HEK293 (cell line): ENCODE data around the gene UGT2A1.

Experiments used
- CTCF ChIA-PET: fragments of 350-600 bp; formaldehyde crosslinking; extraction: SDS; loops from one replicate; lab custom pipeline; 2021; ENCODE audit warnings: antibody characterized with exemption; lab: Yijun Ruan, JAX
- POLR2A ChIA-PET: fragments of 300-600 bp; formaldehyde crosslinking; extraction: SDS; loops from one replicate; lab custom pipeline; 2020; ENCODE audit warnings: antibody characterized with exemption, inconsistent platforms; lab: Yijun Ruan, JAX
- H3K27ac ChIP-seq: fragments of 200-500 bp; sonication (Bioruptor generic); 2 replicates; pipeline ENCODE4 v1.5.1; 2014; ENCODE audit warnings: low read depth, low read length, control low read depth, inconsistent platforms; ENCODE audit errors: extremely low read depth
- H3K36me3 ChIP-seq, 2 experiments: fragments of 200-500 bp in 1 of 2; sonication (Bioruptor generic) in 1 of 2; 1 replicate in 1 of 2; 2 replicates in 1 of 2; pipeline ENCODE4 v1.5.1; 2014 to 2017; ENCODE audit warnings: inconsistent platforms in 2 of 2, low read length in 2 of 2; ENCODE audit not compliant: control insufficient read depth in 2 of 2, insufficient read depth in 1 of 2
- H3K4me1 ChIP-seq: fragments of 200-500 bp; sonication (Bioruptor generic); 2 replicates; pipeline ENCODE4 v1.5.1; 2014; ENCODE audit warnings: mild to moderate bottlenecking, low read length, inconsistent platforms; ENCODE audit not compliant: control insufficient read depth, insufficient read depth
- H3K4me3 ChIP-seq: 2 replicates; pipeline ENCODE4 v1.5.1; 2011; ENCODE audit warnings: low read depth, mild to moderate bottlenecking, control low read depth, low read length, moderate library complexity
- H3K9me3 ChIP-seq: fragments of 200-500 bp; sonication (Bioruptor generic); 2 replicates; pipeline ENCODE4 v1.5.1; 2014; ENCODE audit warnings: low read depth, low read length, inconsistent platforms; ENCODE audit not compliant: control insufficient read depth, insufficient read depth
- ATF2 ChIP-seq: fragments of 450-650 bp; formaldehyde crosslinking; IDR thresholded peaks from 2 replicates; pipeline ENCODE4 v1.5.1; 2016; ENCODE audit warnings: missing biosample characterization, missing genetic modification characterization, low read depth
- KLF16 ChIP-seq: fragments of 450-650 bp; formaldehyde crosslinking; IDR thresholded peaks from 2 replicates; pipeline ENCODE4 v1.5.1; 2017; ENCODE audit warnings: missing biosample characterization, missing genetic modification characterization
- REPIN1 ChIP-seq: fragments of 450-650 bp; formaldehyde crosslinking; IDR thresholded peaks from 2 replicates; pipeline ENCODE4 v1.5.1; 2017; ENCODE audit warnings: missing biosample characterization, missing genetic modification characterization, low read depth
- YY2 ChIP-seq: fragments of 450-650 bp; formaldehyde crosslinking; IDR thresholded peaks from 2 replicates; pipeline ENCODE4 v1.5.1; 2016; ENCODE audit warnings: missing biosample characterization, missing genetic modification characterization
- ZBTB11 ChIP-seq: fragments of 450-650 bp; formaldehyde crosslinking; conservative IDR thresholded peaks from 2 replicates; pipeline ENCODE4 v1.5.1; 2016; ENCODE audit warnings: low read depth, missing biosample characterization, missing genetic modification characterization
- ZBTB20 ChIP-seq: fragments of 450-650 bp; formaldehyde crosslinking; IDR thresholded peaks from 2 replicates; pipeline ENCODE4 v1.5.1; 2016; ENCODE audit warnings: missing biosample characterization, missing genetic modification characterization
- ZNF140 ChIP-seq: fragments of 450-650 bp; formaldehyde crosslinking; IDR thresholded peaks from 2 replicates; pipeline ENCODE4 v1.5.1; 2016; ENCODE audit warnings: missing biosample characterization, missing genetic modification characterization
- ZNF157 ChIP-seq: fragments of 450-650 bp; formaldehyde crosslinking; IDR thresholded peaks from 2 replicates; pipeline ENCODE4 v1.5.1; 2016; ENCODE audit warnings: missing biosample characterization, missing genetic modification characterization
- ZNF16 ChIP-seq: fragments of 450-650 bp; formaldehyde crosslinking; IDR thresholded peaks from 2 replicates; pipeline ENCODE4 v1.5.1; 2016; ENCODE audit warnings: low read depth, missing biosample characterization, missing genetic modification characterization
- ZNF169 ChIP-seq: fragments of 450-650 bp; formaldehyde crosslinking; IDR thresholded peaks from 2 replicates; pipeline ENCODE4 v1.5.1; 2016; ENCODE audit warnings: missing biosample characterization, missing genetic modification characterization
- ZNF19 ChIP-seq: fragments of 450-650 bp; formaldehyde crosslinking; IDR thresholded peaks from 2 replicates; pipeline ENCODE4; 2016; ENCODE audit warnings: missing biosample characterization, missing genetic modification characterization, low read depth
- ZNF248 ChIP-seq: fragments of 450-650 bp; formaldehyde crosslinking; IDR thresholded peaks from 2 replicates; pipeline ENCODE4 v1.5.1; 2017; ENCODE audit warnings: missing biosample characterization, missing genetic modification characterization
- ZNF335 ChIP-seq: fragments of 450-650 bp; formaldehyde crosslinking; conservative IDR thresholded peaks from 2 replicates; pipeline ENCODE4 v1.5.1; 2016; ENCODE audit warnings: missing biosample characterization, missing genetic modification characterization
- ZNF341 ChIP-seq: fragments of 450-650 bp; formaldehyde crosslinking; IDR thresholded peaks from 2 replicates; pipeline ENCODE4; 2016; ENCODE audit warnings: low read depth, missing biosample characterization, missing genetic modification characterization
- ZNF423 ChIP-seq: fragments of 450-650 bp; formaldehyde crosslinking; IDR thresholded peaks from 2 replicates; pipeline ENCODE4 v1.5.1; 2016; ENCODE audit warnings: missing biosample characterization, missing genetic modification characterization
- ZNF426 ChIP-seq: fragments of 450-650 bp; formaldehyde crosslinking; IDR thresholded peaks from 2 replicates; pipeline ENCODE4 v1.5.1; 2017; ENCODE audit warnings: missing biosample characterization, missing genetic modification characterization, mild to moderate bottlenecking, inconsistent platforms, moderate library complexity
- ZNF449 ChIP-seq: fragments of 450-650 bp; formaldehyde crosslinking; IDR thresholded peaks from 2 replicates; pipeline ENCODE4 v1.5.1; 2017; ENCODE audit warnings: missing biosample characterization, mild to moderate bottlenecking, missing genetic modification characterization, moderate library complexity
- ZNF488 ChIP-seq: fragments of 450-650 bp; formaldehyde crosslinking; IDR thresholded peaks from 2 replicates; pipeline ENCODE4 v1.5.1; 2016; ENCODE audit warnings: missing biosample characterization, missing genetic modification characterization
- ZNF561 ChIP-seq: fragments of 450-650 bp; IDR thresholded peaks from 2 replicates; pipeline ENCODE4 v1.5.1; 2018; ENCODE audit warnings: missing biosample characterization, missing genetic modification characterization, borderline replicate concordance
- ZNF571 ChIP-seq: fragments of 450-650 bp; formaldehyde crosslinking; IDR thresholded peaks from 2 replicates; pipeline ENCODE4 v1.5.0; 2017; ENCODE audit warnings: missing biosample characterization, missing genetic modification characterization
- ZNF621 ChIP-seq: fragments of 450-650 bp; formaldehyde crosslinking; IDR thresholded peaks from 2 replicates; pipeline ENCODE4 v1.5.1; 2017; ENCODE audit warnings: missing biosample characterization, missing genetic modification characterization
- ZNF692 ChIP-seq: fragments of 450-650 bp; formaldehyde crosslinking; IDR thresholded peaks from 2 replicates; pipeline ENCODE4 v1.5.1; 2016; ENCODE audit warnings: missing biosample characterization, missing genetic modification characterization
- ZNF747 ChIP-seq: fragments of 450-650 bp; formaldehyde crosslinking; IDR thresholded peaks from 2 replicates; pipeline ENCODE4 v1.5.1; 2016; ENCODE audit warnings: missing biosample characterization, missing genetic modification characterization
- ZNF792 ChIP-seq: fragments of 450-650 bp; formaldehyde crosslinking; IDR thresholded peaks from 2 replicates; pipeline ENCODE4 v1.5.1; 2016; ENCODE audit warnings: missing biosample characterization, missing genetic modification characterization
- ZNF837 ChIP-seq: fragments of 450-650 bp; formaldehyde crosslinking; IDR thresholded peaks from 2 replicates; pipeline ENCODE4 v1.5.1; 2016; ENCODE audit warnings: missing biosample characterization, missing genetic modification characterization

The UGT2A1 gene

GRCh38 chr4:69576251-69576877 is 76.7 kb downstream of the UGT2A1 start:
- H3K27ac ChIP-seq: no peak overlapping the region
- H3K36me3 ChIP-seq: no peaks in the 10 kb centered on the region
- TF ChIP-seq ZNF423 (tag by site-specific recombination): no peak
- TF ChIP-seq ZNF19 (tag by site-specific recombination): no peak
- no peak for TF ChIP-seq YY2 (tag by site-specific recombination)
- no peak for TF ChIP-seq KLF16 (tag by site-specific recombination)
- TF ChIP-seq ZNF488: no peak
- TF ChIP-seq ZNF140 (tag by site-specific recombination): no peak
- TF ChIP-seq REPIN1 (tag by site-specific recombination): no peak
- TF ChIP-seq ZNF561: no peak
- TF ChIP-seq ZNF747 (tag by site-specific recombination): no peak
- no peak for TF ChIP-seq ZNF621 (tag by site-specific recombination)
- no peak for TF ChIP-seq ZNF341 (tag by site-specific recombination)
- TF ChIP-seq ZNF169: no peak
- TF ChIP-seq ZNF157: no peak
- TF ChIP-seq ATF2: no peak
- TF ChIP-seq ZNF449 (tag by site-specific recombination): no peak
- no peak for TF ChIP-seq ZNF792 (tag by site-specific recombination)
- no peak for TF ChIP-seq ZNF426 (tag by site-specific recombination)
- TF ChIP-seq ZBTB20 (tag by site-specific recombination): no peak
- no peak for TF ChIP-seq ZBTB11 (tag by site-specific recombination)
- no peak for TF ChIP-seq ZNF16 (tag by site-specific recombination)
- H3K4me1 ChIP-seq: no peaks in the 10 kb centered on the region
- H3K4me3 ChIP-seq: no peak overlapping the region
- POLR2A ChIA-PET: no interaction called here
- CTCF ChIA-PET: interaction anchor here (0.7 kb wide), 1 partner anchor 728 kb away, joined by 3 read pairs; no protein-coding TSS in a partner anchor
- no peaks in the 10 kb centered on the region for H3K9me3 ChIP-seq

- Histone ChIP-seq H3K4me3 (no peak overlapping the region), H3K27ac (no peak overlapping the region), H3K4me1 (no peaks in the 10 kb centered on the region), H3K9me3 (no peaks in the 10 kb centered on the region), H3K36me3 (no peaks in the 10 kb centered on the region)
- CTCF ChIA-PET: no interaction called here
- POLR2A ChIA-PET: no interaction called here
- TF ChIP-seq ZNF248 (tag by site-specific recombination): no peak
- no peak for TF ChIP-seq ZNF692
- no peak for TF ChIP-seq ZNF837 (tag by site-specific recombination)
- TF ChIP-seq ZBTB11 (tag by site-specific recombination): no peak
- TF ChIP-seq ZNF571 (tag by site-specific recombination): no peak
- no peak for TF ChIP-seq ZNF335 (tag by site-specific recombination)
These were observed 84.3 kb downstream of the UGT2A1 start for GRCh38 chr4:69568787-69569186.
